ENCODE results near the gene TSPAN14.

Gene TSPAN14

GRCh38 chr10:80421707-80422536 is 32.2 kb upstream of the TSPAN14 start:
- no peak for DNase-seq

GRCh38 chr10:80425901-80426300 is 28.2 kb upstream of the TSPAN14 start:
- no peak for DNase-seq

- DNase-seq = no peak
Observed at GRCh38 chr10:80427541-80427940, 26.6 kb upstream of the TSPAN14 start.

- no peak for DNase-seq
Observed at GRCh38 chr10:80429521-80429973, 24.6 kb upstream of the TSPAN14 start.

- no peak for DNase-seq
Observed at GRCh38 chr10:80433134-80433533, 21.0 kb upstream of the TSPAN14 start.

GRCh38 chr10:80436446-80437098 is 17.5 kb upstream of the TSPAN14 start:
- no peak for DNase-seq

- DNase-seq = no peak
Observed at GRCh38 chr10:80437227-80437626, 16.9 kb upstream of the TSPAN14 start.

- DNase-seq = no peak
Observed at GRCh38 chr10:80441831-80442230, 12.3 kb upstream of the TSPAN14 start.

- no peak for DNase-seq
Observed at GRCh38 chr10:80442879-80443278, 11.2 kb upstream of the TSPAN14 start.

- DNase-seq = no peak
Observed at GRCh38 chr10:80443531-80443974, 10.6 kb upstream of the TSPAN14 start.

- no peak for DNase-seq
Observed at GRCh38 chr10:80444124-80444523, 10.0 kb upstream of the TSPAN14 start.

GRCh38 chr10:80444646-80445319 is 9.3 kb upstream of the TSPAN14 start:
- DNase-seq = peak; percentile 72

GRCh38 chr10:80447436-80448190 is 6.5 kb upstream of the TSPAN14 start:
- DNase-seq = no peak

- no peak for DNase-seq
Observed at GRCh38 chr10:80448209-80448942, 5.7 kb upstream of the TSPAN14 start.

GRCh38 chr10:80449520-80449919 is 4.6 kb upstream of the TSPAN14 start:
- DNase-seq = no peak

- DNase-seq = no peak
Observed at GRCh38 chr10:80451132-80451531, 3.0 kb upstream of the TSPAN14 start.

GRCh38 chr10:80452069-80452468 is 2.0 kb upstream of the TSPAN14 start:
- DNase-seq = no peak

- no peak for DNase-seq
Observed at GRCh38 chr10:80452640-80453039, 1.5 kb upstream of the TSPAN14 start.

GRCh38 chr10:80453056-80453841 is 861 bp upstream of the TSPAN14 start:
- DNase-seq = no peak

- DNase-seq = no peak
Observed at GRCh38 chr10:80454513-80455460, 677 bp downstream of the TSPAN14 start.

Measured in central memory CD4-positive, alpha-beta T cell (primary cell).